Dermis microvascular lymphatic vessel endothelial cell (primary cell): ENCODE measurements around the gene TUBA8. TPM values are rescaled to one million over a fixed set of nuclear protein-coding genes. Genes with fewer than 3 reads are reported as not detected.

Experiments
- DNase-seq, 2 donors: peaks; one replicate each; pipeline versions ENCODE4 v3.0.0 to v3.0.0-alpha.2; 2010; ENCODE audit warnings: low read depth in 2 of 2
- total RNA-seq: library from RNA; depleted of rRNA; stranded (reverse); fragments of >200 nt; gene quantifications from 2 replicates; pipeline ENCODE4 v1.2.1, GENCODE V29; 2014

TUBA8 gene
- total RNA-seq, 1 donor from 2014 or later = 0.77 TPM

- no peak for DNase-seq
These were observed 33.4 kb upstream of the TUBA8 start for GRCh38 chr22:18077087-18077638.

- DNase-seq = peak; percentile 74 to 93
These were observed 32.8 kb upstream of the TUBA8 start, which contains the start of gene PEX26 for GRCh38 chr22:18077639-18078328. Gene PEX26 (plus strand): TSS chr22:18077990. CDS start chr22:18078377, 387 bp downstream.

- peak in 1 of 2 donors; percentile 54 for DNase-seq
These were observed 32.1 kb upstream of the TUBA8 start for GRCh38 chr22:18078329-18079041.

GRCh38 chr22:18079706-18080233 lies 30.8 kb upstream of the TUBA8 start:
- DNase-seq = no peak

GRCh38 chr22:18081416-18081815 lies 29.2 kb upstream of the TUBA8 start:
- DNase-seq = no peak

GRCh38 chr22:18082467-18082866 lies 28.1 kb upstream of the TUBA8 start:
- DNase-seq = no peak

GRCh38 chr22:18083406-18083805 lies 27.2 kb upstream of the TUBA8 start:
- DNase-seq = no peak

GRCh38 chr22:18085188-18085587 lies 25.4 kb upstream of the TUBA8 start:
- DNase-seq = no peak

GRCh38 chr22:18087350-18087855 lies 23.2 kb upstream of the TUBA8 start:
- DNase-seq = no peak

- no peak for DNase-seq
These were observed 21.6 kb upstream of the TUBA8 start for GRCh38 chr22:18088825-18089568.

GRCh38 chr22:18090286-18090685 lies 20.3 kb upstream of the TUBA8 start:
- DNase-seq = no peak

- DNase-seq = no peak
These were observed 19.1 kb upstream of the TUBA8 start for GRCh38 chr22:18091478-18091877.

GRCh38 chr22:18091916-18092526 lies 18.6 kb upstream of the TUBA8 start:
- DNase-seq = peak; percentile 48 to 86

GRCh38 chr22:18093661-18094060 lies 16.9 kb upstream of the TUBA8 start:
- no peak for DNase-seq

GRCh38 chr22:18095101-18095805 lies 15.4 kb upstream of the TUBA8 start:
- peak; percentile 65 to 67 for DNase-seq

GRCh38 chr22:18096823-18097222 lies 13.8 kb upstream of the TUBA8 start:
- DNase-seq = peak in 1 of 2 donors; percentile 17

GRCh38 chr22:18100781-18101180 lies 9.8 kb upstream of the TUBA8 start:
- no peak for DNase-seq

GRCh38 chr22:18101536-18101935 lies 9.1 kb upstream of the TUBA8 start:
- no peak for DNase-seq

- DNase-seq = no peak
These were observed 6.9 kb upstream of the TUBA8 start for GRCh38 chr22:18103527-18104269.

- DNase-seq = no peak
These were observed 6.0 kb upstream of the TUBA8 start for GRCh38 chr22:18104566-18104965.
